GM12874 (cell line): ENCODE data around the gene CPNE7.

Experiments used
- CTCF ChIP-seq: IDR thresholded peaks from 2 replicates; pipeline ENCODE4 v1.5.1; 2011; ENCODE audit warnings: low read depth, mild to moderate bottlenecking, control low read depth, low read length, moderate library complexity; ENCODE audit not compliant: insufficient read depth

CPNE7 gene

DNA sequence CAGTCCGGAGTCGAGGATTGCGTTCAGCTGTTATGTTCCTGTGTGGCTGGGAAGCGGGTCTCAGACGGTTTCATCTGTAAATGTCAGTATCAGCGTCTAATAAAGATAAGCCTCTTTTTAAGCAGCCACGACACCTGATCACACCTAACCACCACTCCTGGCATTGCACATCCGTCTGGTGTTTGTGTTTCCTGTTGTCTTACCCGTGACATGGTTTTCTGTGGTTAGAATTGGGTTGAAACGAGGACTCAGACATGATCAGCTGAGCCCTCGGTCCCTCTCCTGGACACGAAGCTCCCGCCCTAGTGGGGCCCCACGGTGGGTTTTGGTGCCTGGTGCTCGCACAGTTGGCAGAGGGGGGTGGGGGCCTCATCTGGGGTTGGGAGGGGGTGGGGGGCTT is 18.3 kb downstream of the CPNE7 start:
- no peak for TF ChIP-seq CTCF

GRCh38 chr16:89595330-89596060 is 19.9 kb downstream of the CPNE7 start:
- TF ChIP-seq CTCF = no peak

GRCh38 chr16:89596061-89596689 is 20.6 kb downstream of the CPNE7 start:
- TF ChIP-seq CTCF = no peak

GRCh38 chr16:89596957-89597649 is 21.5 kb downstream of the CPNE7 start:
- TF ChIP-seq CTCF = no peak

DNA sequence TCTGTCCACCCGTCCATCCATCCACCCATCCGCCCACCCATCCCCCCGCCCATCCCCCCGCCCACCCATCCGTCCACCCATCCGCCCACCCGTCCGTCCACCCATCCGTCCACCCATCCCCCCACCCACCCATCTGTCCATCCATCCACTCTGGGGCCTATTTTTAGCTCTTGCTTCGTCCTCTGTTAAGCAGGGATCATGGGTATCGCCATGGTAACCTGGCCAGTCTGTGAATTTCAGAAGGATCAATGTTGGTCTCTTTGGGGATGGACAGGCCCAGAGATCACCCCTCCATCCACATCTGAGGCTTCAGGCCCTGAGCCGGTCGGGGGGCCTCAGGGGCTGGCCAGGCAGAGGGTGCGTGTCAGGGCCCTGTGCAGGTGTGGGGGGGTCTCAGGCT is 22.6 kb downstream of the CPNE7 start:
- no peak for TF ChIP-seq CTCF

DNA sequence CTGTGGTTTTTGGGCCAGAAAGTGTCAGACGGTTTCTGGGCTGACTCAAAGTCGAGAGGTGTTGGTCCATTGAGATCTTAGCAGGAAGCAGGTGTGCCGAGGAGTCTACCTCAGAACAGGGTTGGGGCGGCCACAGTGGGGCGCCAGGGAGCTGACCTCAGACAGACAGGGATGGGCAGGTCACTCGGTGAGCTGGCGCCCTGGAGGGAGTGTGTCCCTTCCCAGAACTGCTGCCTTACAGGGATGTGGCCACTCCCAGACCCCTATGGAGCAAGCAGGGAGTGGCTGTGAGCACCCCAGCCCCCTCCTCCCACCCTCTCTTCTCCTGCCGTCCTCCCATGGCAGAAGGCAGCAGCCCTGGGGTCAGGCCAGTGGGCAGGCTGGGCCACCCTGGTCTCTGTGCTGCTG is 23.9 kb downstream of the CPNE7 start:
- peak; percentile 63 for TF ChIP-seq CTCF

GRCh38 chr16:89599902-89600301 is 24.3 kb downstream of the CPNE7 start:
- no peak for TF ChIP-seq CTCF
